Activated CD4-positive, alpha-beta memory T cell treated with anti-CD3 and anti-CD28 coated beads, Interleukin-2, amount 10 ng/mL, durations not matched to agents 7 days and 5 days (primary cell): ENCODE results near the gene HNRNPM. TPM values are rescaled to one million over a fixed set of nuclear protein-coding genes. Genes with fewer than 3 reads are reported as not detected.

Experiments used
- CTCF ChIA-PET: fragments of 350-600 bp; sonication (Branson Sonifier 250); formaldehyde crosslinking; loops from one replicate; lab custom pipeline; 2021; ENCODE audit warnings: antibody characterized with exemption, inconsistent platforms; lab: Charles Lee
- POLR2A ChIA-PET: fragments of 350-600 bp; sonication (Branson Sonifier 250); formaldehyde crosslinking; loops from one replicate; lab custom pipeline; 2021; ENCODE audit warnings: antibody characterized with exemption; lab: Charles Lee
- DNase-seq: peaks from one replicate; pipeline ENCODE4 v3.0.0-alpha.2; 2020
- H3K27ac Mint-ChIP-seq: one replicate; pipeline ENCODE4 v1.8.0; 2021; ENCODE audit warnings: mild to moderate bottlenecking, mixed read lengths
- H3K27me3 Mint-ChIP-seq: one replicate; pipeline ENCODE4 v1.8.0; 2021; ENCODE audit warnings: mixed read lengths
- H3K36me3 Mint-ChIP-seq: one replicate; pipeline ENCODE4 v1.8.0; 2021; ENCODE audit warnings: low read depth, mixed read lengths
- H3K4me1 Mint-ChIP-seq: one replicate; pipeline ENCODE4 v1.8.0; 2021; ENCODE audit warnings: mixed read lengths
- H3K4me3 Mint-ChIP-seq: one replicate; pipeline ENCODE4 v1.8.0; 2021; ENCODE audit warnings: mild to moderate bottlenecking, mixed read lengths
- H3K9me3 Mint-ChIP-seq: one replicate; pipeline ENCODE4 v1.8.0; 2021; ENCODE audit warnings: mixed read lengths
- total RNA-seq, 2 experiments: library from RNA; stranded (reverse); gene quantifications; one replicate each; pipeline ENCODE4 v1.2.3, GENCODE V29; 2021

The HNRNPM gene
- total RNA-seq, 2 experiments from 2014 or later, result 205 to 211 TPM

GRCh38 chr19:8455018-8455417 is 10.2 kb downstream of the HNRNPM start:
- Mint-ChIP-seq H3K4me3 (no peak overlapping the region), H3K9me3 (no peaks in the 10 kb centered on the region), H3K36me3 (peaks cover 65% of the 10 kb centered on the region), H3K27me3 (no peaks in the 10 kb centered on the region), H3K27ac (no peak overlapping the region), H3K4me1 (peaks cover 85% of the 10 kb centered on the region)
- ChIA-PET CTCF (interaction anchor here (0.6 kb wide), 2 partner anchors 161 to 243 kb away, joined by 3 to 4 read pairs; no protein-coding TSS in a partner anchor), POLR2A (no interaction called here)
- no peak for DNase-seq

- peaks cover 67% of the 10 kb centered on the region for H3K36me3 Mint-ChIP-seq
Measured at GRCh38 chr19:8456064-8456463, 11.3 kb downstream of the HNRNPM start.

GRCh38 chr19:8457209-8457608 is 12.4 kb downstream of the HNRNPM start:
- Mint-ChIP-seq H3K4me1 (peaks cover 86% of the 10 kb centered on the region), H3K9me3 (no peaks in the 10 kb centered on the region), H3K36me3 (peaks cover 61% of the 10 kb centered on the region), H3K4me3 (no peak overlapping the region), H3K27me3 (no peaks in the 10 kb centered on the region), H3K27ac (no peak overlapping the region)
- DNase-seq, result no peak
- ChIA-PET POLR2A (interaction anchor here (0.6 to 2.1 kb wide), 5 partner anchors 9 to 119 kb away, joined by 3 to 9 read pairs (median 7); partner anchors contain the start of gene HNRNPM), CTCF (interaction anchor here (0.6 to 1.1 kb wide), 2 partner anchors 11 to 125 kb away, joined by 3 read pairs; no protein-coding TSS in a partner anchor)

More at GRCh38 chr19:8456064-8456463, 11.3 kb downstream of the HNRNPM start:
- ChIA-PET CTCF (interaction anchor here (1.0 kb wide), 1 partner anchor 43 kb away, joined by 3 read pairs; the partner anchor contains the start of gene MARCHF2), POLR2A (interaction anchor here (0.9 to 1.9 kb wide), 2 partner anchors 10 to 57 kb away, joined by 3 to 8 read pairs; no protein-coding TSS in a partner anchor)
- H3K4me1 Mint-ChIP-seq, result peaks cover 91% of the 10 kb centered on the region
- H3K27ac Mint-ChIP-seq, result no peak overlapping the region
- DNase-seq, result no peak
- no peak overlapping the region for H3K4me3 Mint-ChIP-seq
- no peaks in the 10 kb centered on the region for H3K27me3 Mint-ChIP-seq
- H3K9me3 Mint-ChIP-seq, result no peaks in the 10 kb centered on the region

- no peak for DNase-seq
- ChIA-PET CTCF (interaction anchor here (0.6 to 1.4 kb wide), 3 partner anchors 12 to 124 kb away, joined by 3 to 4 read pairs (median 3); partner anchors contain the start of gene MARCHF2), POLR2A (interaction anchor here (0.6 to 2.1 kb wide), 5 partner anchors 9 to 118 kb away, joined by 3 to 9 read pairs (median 3); partner anchors contain the start of gene HNRNPM)
- Mint-ChIP-seq H3K4me1 (peaks cover 83% of the 10 kb centered on the region), H3K9me3 (no peaks in the 10 kb centered on the region), H3K36me3 (peaks cover 62% of the 10 kb centered on the region), H3K27ac (no peak overlapping the region), H3K27me3 (no peaks in the 10 kb centered on the region), H3K4me3 (no peak overlapping the region)
Measured at GRCh38 chr19:8457827-8458226, 13.1 kb downstream of the HNRNPM start.

GRCh38 chr19:8458380-8458779 is 13.6 kb downstream of the HNRNPM start:
- no peak overlapping the region for H3K4me3 Mint-ChIP-seq

GRCh38 chr19:8459095-8459494 is 14.3 kb downstream of the HNRNPM start:
- Mint-ChIP-seq H3K27ac (no peak overlapping the region), H3K4me1 (peaks cover 73% of the 10 kb centered on the region), H3K36me3 (peaks cover 71% of the 10 kb centered on the region), H3K9me3 (no peaks in the 10 kb centered on the region), H3K4me3 (no peak overlapping the region), H3K27me3 (no peaks in the 10 kb centered on the region)
- CTCF ChIA-PET, result no interaction called here
- DNase-seq, result no peak
- POLR2A ChIA-PET, result no interaction called here

More at GRCh38 chr19:8458380-8458779, 13.6 kb downstream of the HNRNPM start:
- CTCF ChIA-PET, result interaction anchor here (1.4 kb wide), 1 partner anchor 45 kb away, joined by 4 read pairs; the partner anchor contains the start of gene MARCHF2
- POLR2A ChIA-PET, result interaction anchor here (1.2 to 2.1 kb wide), 4 partner anchors 10 to 118 kb away, joined by 3 to 9 read pairs (median 5); partner anchors contain the start of gene HNRNPM
- peaks cover 80% of the 10 kb centered on the region for H3K4me1 Mint-ChIP-seq
- no peaks in the 10 kb centered on the region for H3K9me3 Mint-ChIP-seq
- H3K27me3 Mint-ChIP-seq, result no peaks in the 10 kb centered on the region
- no peak for DNase-seq
- H3K36me3 Mint-ChIP-seq, result peaks cover 67% of the 10 kb centered on the region
- peak overlapping the region; percentile 56 for H3K27ac Mint-ChIP-seq

- Mint-ChIP-seq H3K4me3 (no peak overlapping the region), H3K9me3 (no peaks in the 10 kb centered on the region), H3K36me3 (peaks cover 74% of the 10 kb centered on the region), H3K4me1 (peaks cover 67% of the 10 kb centered on the region), H3K27me3 (no peaks in the 10 kb centered on the region), H3K27ac (no peak overlapping the region)
- DNase-seq, result no peak
- CTCF ChIA-PET, result interaction anchor here (1.3 kb wide), 1 partner anchor 119 kb away, joined by 4 read pairs; no protein-coding TSS in a partner anchor
- POLR2A ChIA-PET, result interaction anchor here (1.0 to 1.4 kb wide), 3 partner anchors 15 to 28 kb away, joined by 3 to 6 read pairs (median 3); partner anchors contain the start of gene HNRNPM
Measured at GRCh38 chr19:8459520-8460270, 14.9 kb downstream of the HNRNPM start.

GRCh38 chr19:8460516-8461298 is 15.9 kb downstream of the HNRNPM start:
- no peaks in the 10 kb centered on the region for H3K27me3 Mint-ChIP-seq
- CTCF ChIA-PET, result interaction anchor here (1.3 kb wide), 1 partner anchor 118 kb away, joined by 4 read pairs; no protein-coding TSS in a partner anchor
- H3K36me3 Mint-ChIP-seq, result peaks cover 76% of the 10 kb centered on the region
- peak overlapping the region; percentile 71 for H3K27ac Mint-ChIP-seq
- peaks cover 58% of the 10 kb centered on the region for H3K4me1 Mint-ChIP-seq
- POLR2A ChIA-PET, result interaction anchor here (1.0 to 1.9 kb wide), 4 partner anchors 12 to 27 kb away, joined by 3 to 11 read pairs (median 4); partner anchors contain the start of gene HNRNPM
- H3K4me3 Mint-ChIP-seq, result no peak overlapping the region
- no peaks in the 10 kb centered on the region for H3K9me3 Mint-ChIP-seq
- no peak for DNase-seq

- no peak for DNase-seq
- ChIA-PET POLR2A (interaction anchor here (1.2 to 1.9 kb wide), 3 partner anchors 9 to 17 kb away, joined by 4 to 11 read pairs (median 4); partner anchors contain the start of gene HNRNPM), CTCF (no interaction called here)
- Mint-ChIP-seq H3K4me1 (peaks cover 52% of the 10 kb centered on the region), H3K27ac (no peak overlapping the region), H3K36me3 (peaks cover 76% of the 10 kb centered on the region), H3K27me3 (no peaks in the 10 kb centered on the region), H3K9me3 (no peaks in the 10 kb centered on the region), H3K4me3 (no peak overlapping the region)
Measured at GRCh38 chr19:8461376-8461775, 16.6 kb downstream of the HNRNPM start.

GRCh38 chr19:8461891-8462290 is 17.1 kb downstream of the HNRNPM start:
- DNase-seq, result no peak
- ChIA-PET CTCF (interaction anchor here (1.0 to 1.8 kb wide), 4 partner anchors 12 to 117 kb away, joined by 3 to 8 read pairs (median 4); partner anchors contain the start of gene MARCHF2), POLR2A (interaction anchor here (0.6 to 1.9 kb wide), 4 partner anchors 9 to 119 kb away, joined by 4 to 11 read pairs (median 4); partner anchors contain the start of gene HNRNPM)
- Mint-ChIP-seq H3K9me3 (no peaks in the 10 kb centered on the region), H3K36me3 (peaks cover 75% of the 10 kb centered on the region), H3K27me3 (no peaks in the 10 kb centered on the region), H3K4me1 (peaks cover 48% of the 10 kb centered on the region), H3K4me3 (no peak overlapping the region), H3K27ac (no peak overlapping the region)

GRCh38 chr19:8462571-8462970 is 17.8 kb downstream of the HNRNPM start:
- H3K27me3 Mint-ChIP-seq, result no peaks in the 10 kb centered on the region
- H3K4me3 Mint-ChIP-seq, result no peak overlapping the region
- H3K4me1 Mint-ChIP-seq, result peaks cover 47% of the 10 kb centered on the region
- CTCF ChIA-PET, result interaction anchor here (1.0 to 1.8 kb wide), 4 partner anchors 11 to 117 kb away, joined by 3 to 8 read pairs (median 4); partner anchors contain the start of gene MARCHF2
- peaks cover 75% of the 10 kb centered on the region for H3K36me3 Mint-ChIP-seq
- DNase-seq, result no peak
- H3K9me3 Mint-ChIP-seq, result no peaks in the 10 kb centered on the region
- no peak overlapping the region for H3K27ac Mint-ChIP-seq
- POLR2A ChIA-PET, result interaction anchor here (0.5 to 1.9 kb wide), 3 partner anchors 13 to 116 kb away, joined by 3 to 11 read pairs (median 4); partner anchors contain the start of gene HNRNPM

- no peaks in the 10 kb centered on the region for H3K9me3 Mint-ChIP-seq
- H3K4me1 Mint-ChIP-seq, result peaks cover 41% of the 10 kb centered on the region
- H3K27me3 Mint-ChIP-seq, result no peaks in the 10 kb centered on the region
- ChIA-PET POLR2A (no interaction called here), CTCF (interaction anchor here (1.3 to 1.8 kb wide), 2 partner anchors 50 to 116 kb away, joined by 4 to 8 read pairs; partner anchors contain the start of gene MARCHF2)
- peaks cover 74% of the 10 kb centered on the region for H3K36me3 Mint-ChIP-seq
- DNase-seq, result no peak
- H3K27ac Mint-ChIP-seq, result no peak overlapping the region
- no peak overlapping the region for H3K4me3 Mint-ChIP-seq
Measured at GRCh38 chr19:8463365-8463764, 18.6 kb downstream of the HNRNPM start.
